Measurements from ENCODE around the gene CBX5.

DNA sequence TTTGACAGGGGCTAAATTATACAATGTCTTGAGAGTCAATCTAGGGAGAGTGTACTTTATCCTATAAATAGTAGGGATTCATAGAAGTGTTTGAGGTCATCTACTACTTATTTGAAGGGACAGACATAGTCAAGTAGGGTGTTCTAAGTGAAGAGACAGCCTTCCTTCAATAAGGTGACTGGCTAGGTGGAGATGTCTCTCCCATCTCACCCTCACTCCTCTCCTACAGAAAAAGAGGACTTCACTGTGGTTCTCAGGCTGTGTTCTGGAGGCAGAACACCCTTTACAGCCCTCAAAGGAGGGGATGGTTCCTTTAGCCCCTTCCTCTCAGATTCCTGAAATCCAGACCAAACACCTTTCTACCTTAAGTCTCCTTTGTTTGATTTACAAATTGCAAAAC is 23.7 kb upstream of the CBX5 start:
- TF ChIP-seq REST (IDR thresholded peaks at IDR 0.05; ENCODE audit: low read depth, low read length) (no peak), EZH2phosphoT487 (IDR thresholded peaks at IDR 0.05; ENCODE audit: borderline replicate concordance, low read depth) (no peak), ZBTB33 (IDR thresholded peaks at IDR 0.05; ENCODE audit: borderline replicate concordance, low read depth) (no peak), JUND (IDR thresholded peaks at IDR 0.05) (no peak)
- TF ChIP-seq, protein P1, sequence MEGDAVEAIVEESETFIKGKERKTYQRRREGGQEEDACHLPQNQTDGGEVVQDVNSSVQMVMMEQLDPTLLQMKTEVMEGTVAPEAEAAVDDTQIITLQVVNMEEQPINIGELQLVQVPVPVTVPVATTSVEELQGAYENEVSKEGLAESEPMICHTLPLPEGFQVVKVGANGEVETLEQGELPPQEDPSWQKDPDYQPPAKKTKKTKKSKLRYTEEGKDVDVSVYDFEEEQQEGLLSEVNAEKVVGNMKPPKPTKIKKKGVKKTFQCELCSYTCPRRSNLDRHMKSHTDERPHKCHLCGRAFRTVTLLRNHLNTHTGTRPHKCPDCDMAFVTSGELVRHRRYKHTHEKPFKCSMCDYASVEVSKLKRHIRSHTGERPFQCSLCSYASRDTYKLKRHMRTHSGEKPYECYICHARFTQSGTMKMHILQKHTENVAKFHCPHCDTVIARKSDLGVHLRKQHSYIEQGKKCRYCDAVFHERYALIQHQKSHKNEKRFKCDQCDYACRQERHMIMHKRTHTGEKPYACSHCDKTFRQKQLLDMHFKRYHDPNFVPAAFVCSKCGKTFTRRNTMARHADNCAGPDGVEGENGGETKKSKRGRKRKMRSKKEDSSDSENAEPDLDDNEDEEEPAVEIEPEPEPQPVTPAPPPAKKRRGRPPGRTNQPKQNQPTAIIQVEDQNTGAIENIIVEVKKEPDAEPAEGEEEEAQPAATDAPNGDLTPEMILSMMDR (IDR thresholded peaks at IDR 0.05), result no peak

All from SK-N-SH (cell line).